Measurements from ENCODE around the gene ZNF507. TPM values are rescaled to one million over a fixed set of nuclear protein-coding genes. Genes with fewer than 3 reads are reported as not detected.

The ZNF507 gene
- total RNA-seq, 2 donors from 2014 or later: 14.3 to 14.7 TPM

- peak; percentile 44 for DNase-seq
- intact Hi-C loops (cut with DNase I): no loop called here
- peak; percentile 47 to 73 for ATAC-seq
Observed at GRCh38 chr19:32336259-32337083, 8.9 kb upstream of the ZNF507 start.

GRCh38 chr19:32337084-32337808 is 8.2 kb upstream of the ZNF507 start:
- intact Hi-C loops (cut with DNase I): no loop called here
- DNase-seq: no peak
- ATAC-seq: peak; percentile 23 to 61

GRCh38 chr19:32339423-32339822 is 6.0 kb upstream of the ZNF507 start:
- DNase-seq (no peak), ATAC-seq (no peak)
- intact Hi-C loops (cut with DNase I): no loop called here

- ATAC-seq: peak; percentile 74 to 84
- peak; percentile 78 for DNase-seq
- intact Hi-C loops (cut with DNase I): loop anchor here in 1 of 2 donors (5.0 to 10.0 kb wide), 2 partner anchors 237 to 1675 kb away; no protein-coding TSS in a partner anchor
Observed at GRCh38 chr19:32339988-32340874, 5.2 kb upstream of the ZNF507 start.

- intact Hi-C loops (cut with DNase I): loop anchor here in 1 of 2 donors (5.0 to 10.0 kb wide), 2 partner anchors 235 to 1678 kb away; no protein-coding TSS in a partner anchor
- DNase-seq (no peak), ATAC-seq (no peak)
Observed at GRCh38 chr19:32342695-32343094, 2.7 kb upstream of the ZNF507 start.

- ATAC-seq (no peak), DNase-seq (no peak)
- intact Hi-C loops (cut with DNase I): loop anchor here in 1 of 2 donors (2.0 to 10.0 kb wide), 3 partner anchors 61 to 1679 kb away; partner anchors contain the start of gene DPY19L3
Observed at GRCh38 chr19:32343550-32344262, 1.7 kb upstream of the ZNF507 start.

GRCh38 chr19:32346901-32347300 is 1.5 kb downstream of the ZNF507 start:
- intact Hi-C loops (cut with DNase I): loop anchor here in 1 of 2 donors (10.0 kb wide), 1 partner anchor 1682 kb away; no protein-coding TSS in a partner anchor
- ATAC-seq: no peak
- DNase-seq: no peak

GRCh38 chr19:32347573-32347972 is 2.2 kb downstream of the ZNF507 start:
- DNase-seq (no peak), ATAC-seq (no peak)
- intact Hi-C loops (cut with DNase I): loop anchor here in 1 of 2 donors (10.0 kb wide), 1 partner anchor 1683 kb away; no protein-coding TSS in a partner anchor

- no peak for ATAC-seq
Observed at GRCh38 chr19:32349051-32349450, 3.6 kb downstream of the ZNF507 start.

GRCh38 chr19:32349724-32350470 is 4.5 kb downstream of the ZNF507 start:
- ATAC-seq (no peak), DNase-seq (no peak)
- intact Hi-C loops (cut with DNase I): loop anchor here in 1 of 2 donors (10.0 kb wide), 1 partner anchor 1685 kb away; no protein-coding TSS in a partner anchor

More at GRCh38 chr19:32349051-32349450, 3.6 kb downstream of the ZNF507 start:
- intact Hi-C loops (cut with DNase I): loop anchor here in 1 of 2 donors (10.0 kb wide), 1 partner anchor 1684 kb away; no protein-coding TSS in a partner anchor
- DNase-seq: no peak

- no peak for DNase-seq
- ATAC-seq: no peak
- intact Hi-C loops (cut with DNase I): no loop called here
Observed at GRCh38 chr19:32350471-32350865, 5.1 kb downstream of the ZNF507 start.

GRCh38 chr19:32350987-32351348 is 5.6 kb downstream of the ZNF507 start:
- ATAC-seq (no peak), DNase-seq (no peak)
- intact Hi-C loops (cut with DNase I): no loop called here

- ATAC-seq: no peak
- intact Hi-C loops (cut with DNase I): no loop called here
- DNase-seq: no peak
Observed at GRCh38 chr19:32352241-32352630, 6.8 kb downstream of the ZNF507 start.

GRCh38 chr19:32354345-32354744 is 8.9 kb downstream of the ZNF507 start:
- DNase-seq (no peak), ATAC-seq (no peak)
- intact Hi-C loops (cut with DNase I): no loop called here

- no peak for ATAC-seq
- no peak for DNase-seq
- intact Hi-C loops (cut with DNase I): no loop called here
Observed at GRCh38 chr19:32355309-32355708, 9.9 kb downstream of the ZNF507 start.

- no peak for DNase-seq
- intact Hi-C loops (cut with DNase I): no loop called here
- ATAC-seq: no peak
Observed at GRCh38 chr19:32357720-32358119, 12.3 kb downstream of the ZNF507 start.

GRCh38 chr19:32358321-32358720 is 12.9 kb downstream of the ZNF507 start:
- no peak for DNase-seq
- no peak for ATAC-seq
- intact Hi-C loops (cut with DNase I): no loop called here

GRCh38 chr19:32359581-32359980 is 14.2 kb downstream of the ZNF507 start:
- DNase-seq (no peak), ATAC-seq (no peak)
- intact Hi-C loops (cut with DNase I): no loop called here
